ENCODE data around the gene FGF1. TPM values are rescaled to one million over a fixed set of nuclear protein-coding genes. Genes with fewer than 3 reads are reported as not detected.

The FGF1 gene
- total RNA-seq, 1 experiment from 2014 or later, result 3.2 TPM

GRCh38 chr5:142619815-142620214 lies 66.1 kb downstream of the FGF1 start:
- no peak overlapping the region for H4K5ac ChIP-seq (ENCODE audit: insufficient read length, low read depth, low read length)
- peaks cover 6 to 14% of the 10 kb centered on the region in 2 experiments for H3K4me1 Mint-ChIP-seq
- no peak overlapping the region for H2BK15ac ChIP-seq (ENCODE audit: low read depth, low read length)
- no peaks in the 10 kb centered on the region for H3K79me2 ChIP-seq (ENCODE audit: insufficient read depth, low read length)
- no peaks in the 10 kb centered on the region for H3K9me3 ChIP-seq (ENCODE audit: control insufficient read depth, low read depth, low read length)
- H3K4me2 ChIP-seq (ENCODE audit: insufficient read depth, insufficient read length, low read length), result no peak overlapping the region
- no peaks in the 10 kb centered on the region for H3K23me2 ChIP-seq (ENCODE audit: insufficient read length, low read depth, low read length, poor library complexity, severe bottlenecking)
- H3K27ac Mint-ChIP-seq, result no peak overlapping the region
- no peak overlapping the region for H3K4me3 Mint-ChIP-seq
- H3K56ac ChIP-seq (ENCODE audit: insufficient read length, low read depth, low read length), result no peak overlapping the region
- no peak for DNase-seq
- H3K18ac ChIP-seq (ENCODE audit: insufficient read length, low read depth, low read length), result no peak overlapping the region
- H2BK120ac ChIP-seq (ENCODE audit: low read depth, low read length, poor library complexity, severe bottlenecking), result no peak overlapping the region
- no peaks in the 10 kb centered on the region for H3K79me1 ChIP-seq (ENCODE audit: insufficient read depth, low read depth, low read length, poor library complexity, severe bottlenecking)
- no peak for TF ChIP-seq CTCF (conservative IDR thresholded peaks at IDR 0.05)
- H3K4ac ChIP-seq (ENCODE audit: low read depth, low read length), result no peak overlapping the region
- no CpG with 5 or more reads among the region's 11 CpGs for WGBS (ENCODE audit: extremely low coverage, insufficient read length, low lambda C conversion rate)
- H2BK20ac ChIP-seq (ENCODE audit: low read depth, low read length, poor library complexity, severe bottlenecking), result no peak overlapping the region
- H2BK5ac ChIP-seq (ENCODE audit: insufficient read length, low read length), result no peak overlapping the region
- peaks cover 2 to 9% (median 3%) of the 10 kb centered on the region in 3 experiments; a peak in 6 of 7 replicates for H3K36me3 Mint-ChIP-seq (ENCODE audit: insufficient read depth in 1 of 3, low read depth in 3 of 3)
- no peak overlapping the region for H4K91ac ChIP-seq (ENCODE audit: insufficient read length, low read depth, low read length)
- no peak overlapping the region for H3K23ac ChIP-seq (ENCODE audit: insufficient read length, low read depth, low read length)
- peaks cover 8 to 10% of the 10 kb centered on the region in 2 experiments for H3K9me3 Mint-ChIP-seq
- no peak overlapping the region for H3T11ph ChIP-seq (ENCODE audit: low read length)
- no peak overlapping the region for H3K27ac ChIP-seq (ENCODE audit: insufficient read length, low read depth, low read length)
- no peak overlapping the region for H3K9ac ChIP-seq (ENCODE audit: extremely low read depth, insufficient read length, low read length)
- no peak overlapping the region for H2BK12ac ChIP-seq (ENCODE audit: insufficient read length, low read depth, low read length)
- H3K14ac ChIP-seq (ENCODE audit: insufficient read depth, low read length), result no peak overlapping the region
- no peak overlapping the region for H2AK5ac ChIP-seq (ENCODE audit: insufficient read length, low read length)
- no peaks in the 10 kb centered on the region for H4K20me1 ChIP-seq (ENCODE audit: control insufficient read depth, insufficient read depth, insufficient read length)
- no peaks in the 10 kb centered on the region; the same call in 1 of the 2 replicates for H3K27me3 ChIP-seq (ENCODE audit: insufficient read depth, low read length)
- no peaks in the 10 kb centered on the region for H3K4me1 ChIP-seq (ENCODE audit: insufficient read depth, low read length)
- no peak overlapping the region for H4K8ac ChIP-seq (replicated peaks; ENCODE audit: insufficient read length, low read depth, low read length)
- no peak overlapping the region for H2AFZ ChIP-seq (ENCODE audit: low read length)
- H3K27me3 Mint-ChIP-seq (ENCODE audit: low read depth), result peaks cover 2% of the 10 kb centered on the region; the same call in 1 of the 2 replicates
